ENCODE results near the gene GLG1. TPM values are rescaled to one million over a fixed set of nuclear protein-coding genes. Genes with fewer than 3 reads are reported as not detected.

Gene GLG1
- total and polyA plus RNA-seq, 5 experiments from 2014 or later, result 137 to 210 (median 192) TPM

DNA sequence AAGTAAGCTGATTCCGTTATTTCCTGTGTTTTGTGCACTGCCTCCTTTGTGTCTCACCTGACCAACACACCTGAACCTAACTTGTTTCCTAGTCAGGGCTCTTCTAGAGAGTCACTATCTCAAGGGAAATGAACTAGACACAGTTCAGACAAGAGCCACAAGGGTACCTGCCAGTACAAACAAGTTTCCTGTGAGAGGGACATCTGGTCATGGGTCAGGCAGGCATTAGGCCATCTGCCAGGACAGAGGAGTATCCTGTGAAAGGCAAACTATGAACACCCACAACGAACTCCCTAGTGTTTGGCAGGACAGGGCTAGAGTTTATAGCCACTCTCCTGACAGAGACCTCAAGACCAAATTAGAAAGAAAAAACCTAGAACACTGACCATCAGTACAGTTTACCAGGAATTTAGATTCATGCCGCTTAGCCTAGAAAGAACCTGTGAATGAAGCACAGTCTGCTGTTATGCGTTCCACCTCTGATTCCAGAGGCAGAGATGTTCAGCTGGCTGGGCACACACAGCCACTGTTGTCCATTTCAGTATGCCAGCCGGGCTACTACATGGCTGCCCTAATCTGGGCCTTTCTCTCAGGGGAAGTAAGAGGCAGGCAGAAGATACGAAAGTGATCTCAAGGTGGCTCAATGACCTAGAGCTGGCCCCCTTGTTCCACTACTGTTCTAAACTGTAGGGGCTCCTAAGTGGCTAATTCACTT, 20.7 kb upstream of the GLG1 start:
- Mint-ChIP-seq H3K27me3 (no peaks in the 10 kb centered on the region), H3K36me3 (peaks cover 0 to 97% (median 8%) of the 10 kb centered on the region in 3 donors), H3K4me1 (peaks cover 4 to 14% (median 6%) of the 10 kb centered on the region in 4 donors), H3K4me3 (no peak overlapping the region), H3K9me3 (no peaks in the 10 kb centered on the region), H3K27ac (peak overlapping the region in 8 of 10 donors; percentile 3 to 86 (median 40))
- DNase-seq (no peak), ATAC-seq (no peak)
- POLR2A ChIA-PET, result no interaction called here

- Mint-ChIP-seq H3K4me1 (peaks cover 4 to 14% (median 6%) of the 10 kb centered on the region in 4 donors), H3K9me3 (no peaks in the 10 kb centered on the region), H3K36me3 (peaks cover 0 to 98% (median 7%) of the 10 kb centered on the region in 3 donors), H3K27ac (peak overlapping the region in 7 of 10 donors; percentile 3 to 79 (median 27)), H3K4me3 (no peak overlapping the region), H3K27me3 (no peaks in the 10 kb centered on the region)
- POLR2A ChIA-PET, result no interaction called here
- no peak for DNase-seq
- ATAC-seq, result no peak
These were observed 20.0 kb upstream of the GLG1 start for GRCh38 chr16:74626741-74627416.

DNA sequence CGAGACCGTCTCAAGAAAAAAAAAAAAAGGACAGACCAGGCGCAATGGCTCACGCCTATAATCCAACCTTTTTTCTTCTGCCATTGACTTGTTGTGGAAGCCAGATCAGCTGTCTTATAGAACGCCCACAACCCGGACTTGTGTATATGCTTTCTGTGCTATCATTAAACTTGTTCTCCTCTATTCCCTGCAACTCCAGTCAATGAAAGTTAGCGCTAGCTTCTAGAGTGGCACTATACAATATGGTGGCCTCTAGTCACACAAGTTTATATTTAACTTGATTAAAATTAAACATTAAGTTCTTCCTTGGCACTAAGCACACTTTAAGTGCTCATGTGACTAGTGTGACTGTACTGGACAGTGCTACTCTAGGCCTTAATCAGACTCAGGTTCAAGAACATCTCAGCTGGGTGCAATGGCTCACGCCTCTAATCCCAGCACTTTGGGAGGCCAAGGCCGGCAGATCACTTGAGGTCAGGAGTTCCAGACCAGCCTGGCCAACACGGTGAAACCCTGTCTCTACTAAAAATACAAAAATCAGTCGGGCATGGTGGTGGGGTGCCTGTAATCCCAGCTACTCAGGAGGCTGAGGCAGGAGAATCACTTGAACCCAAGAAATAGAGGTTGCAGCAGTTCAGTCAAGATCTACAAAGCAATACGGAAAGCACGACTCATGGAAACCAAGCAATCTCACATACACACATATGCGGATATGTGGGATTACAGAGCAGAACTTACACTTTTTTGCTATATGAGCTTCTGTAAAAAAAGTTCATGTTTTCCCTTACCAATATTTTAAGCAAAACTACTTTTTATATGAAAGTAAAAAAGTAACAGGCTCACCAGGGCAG, 18.8 kb upstream of the GLG1 start:
- POLR2A ChIA-PET, result no interaction called here
- Mint-ChIP-seq H3K36me3 (peaks cover 0 to 100% (median 10%) of the 10 kb centered on the region in 3 donors), H3K9me3 (no peaks in the 10 kb centered on the region), H3K4me1 (peaks cover 4 to 14% (median 6%) of the 10 kb centered on the region in 4 donors), H3K27me3 (no peaks in the 10 kb centered on the region), H3K4me3 (no peak overlapping the region), H3K27ac (peak overlapping the region in 6 of 10 donors; percentile 3 to 50 (median 20))
- ATAC-seq (no peak), DNase-seq (no peak)

DNA sequence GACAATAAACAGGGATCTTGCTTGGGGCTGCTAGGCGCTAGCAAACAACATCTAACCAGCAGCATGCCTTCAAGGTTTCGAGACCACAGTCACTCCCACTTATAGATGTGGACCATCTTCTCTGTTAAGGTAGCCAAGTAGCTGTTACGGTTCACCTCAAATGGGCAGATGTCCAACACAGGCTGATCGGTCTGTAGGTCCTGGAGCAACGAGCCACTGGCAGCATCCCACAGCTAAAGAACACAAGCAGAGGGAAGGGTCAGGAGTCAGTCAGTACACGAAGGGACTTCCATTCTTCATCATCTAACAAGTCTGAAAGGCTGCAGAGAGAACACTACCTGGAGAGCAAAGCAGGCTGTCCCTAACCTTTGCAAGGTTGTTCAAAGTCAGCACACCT, 16.9 kb upstream of the GLG1 start:
- no peaks in the 10 kb centered on the region for H3K27me3 Mint-ChIP-seq
- no peak overlapping the region for H3K4me3 Mint-ChIP-seq
- peaks cover 4 to 14% (median 6%) of the 10 kb centered on the region in 4 donors for H3K4me1 Mint-ChIP-seq
- peak overlapping the region in 5 of 10 donors; percentile 7 to 78 (median 43) for H3K27ac Mint-ChIP-seq
- no peak for ATAC-seq
- POLR2A ChIA-PET, result no interaction called here
- peaks cover 0 to 93% (median 7%) of the 10 kb centered on the region in 3 donors for H3K36me3 Mint-ChIP-seq
- no peaks in the 10 kb centered on the region for H3K9me3 Mint-ChIP-seq
- no peak for DNase-seq

DNA sequence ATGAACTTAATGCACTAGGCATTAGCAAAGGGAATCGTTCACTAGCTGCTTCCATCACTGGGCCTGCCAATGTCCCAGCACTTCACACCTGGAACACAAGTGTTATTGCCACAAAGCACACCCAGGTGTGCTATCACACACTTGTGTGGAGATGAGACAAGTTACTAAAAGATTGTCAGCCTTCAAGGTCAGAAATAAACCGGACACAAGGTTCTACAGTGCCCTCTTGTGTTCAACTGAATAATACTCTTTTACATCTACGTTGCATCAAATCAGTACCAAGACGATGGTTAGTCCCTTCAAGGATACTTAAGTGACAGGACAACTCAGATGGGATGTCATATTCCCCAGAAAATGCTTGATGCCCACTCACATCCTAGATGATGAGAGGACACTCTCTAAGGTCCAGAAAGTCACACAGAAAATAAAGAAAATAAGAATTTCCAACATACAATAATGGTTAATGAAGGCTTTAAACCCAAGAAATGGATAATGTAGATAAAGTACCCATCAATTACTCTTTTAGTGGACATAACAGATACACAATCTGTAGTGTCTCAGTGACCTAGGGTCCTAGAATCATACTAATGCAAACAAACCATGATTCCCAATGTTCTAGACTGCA, 16.4 kb upstream of the GLG1 start:
- H3K9me3 Mint-ChIP-seq, result no peaks in the 10 kb centered on the region
- H3K4me3 Mint-ChIP-seq, result no peak overlapping the region
- peak; percentile 49 to 53 for ATAC-seq
- no peaks in the 10 kb centered on the region for H3K27me3 Mint-ChIP-seq
- H3K27ac Mint-ChIP-seq, result peak overlapping the region in 5 of 10 donors; percentile 33 to 84 (median 69)
- POLR2A ChIA-PET, result interaction anchor here (1.1 to 1.3 kb wide), 2 partner anchors 17 to 43 kb away, joined by 3 to 5 read pairs; partner anchors contain the start of genes GLG1 and RFWD3
- peaks cover 4 to 14% (median 6%) of the 10 kb centered on the region in 4 donors for H3K4me1 Mint-ChIP-seq
- H3K36me3 Mint-ChIP-seq, result peaks cover 0 to 89% (median 7%) of the 10 kb centered on the region in 3 donors
- peak in 4 of 10 donors; percentile 19 to 59 (median 54) for DNase-seq

- H3K9me3 Mint-ChIP-seq, result no peaks in the 10 kb centered on the region
- H3K4me1 Mint-ChIP-seq, result peaks cover 7 to 13% (median 11%) of the 10 kb centered on the region in 4 donors
- H3K27ac Mint-ChIP-seq, result peak overlapping the region in 1 of 10 donors; percentile 2
- DNase-seq (no peak), ATAC-seq (no peak)
- no peaks in the 10 kb centered on the region for H3K27me3 Mint-ChIP-seq
- peaks cover 0 to 83% (median 7%) of the 10 kb centered on the region in 3 donors for H3K36me3 Mint-ChIP-seq
- no peak overlapping the region for H3K4me3 Mint-ChIP-seq
- POLR2A ChIA-PET, result interaction anchor here (1.3 kb wide), 1 partner anchor 15 kb away, joined by 3 read pairs; the partner anchor contains the start of gene GLG1
These were observed 15.1 kb upstream of the GLG1 start for GRCh38 chr16:74622005-74622404.

DNA sequence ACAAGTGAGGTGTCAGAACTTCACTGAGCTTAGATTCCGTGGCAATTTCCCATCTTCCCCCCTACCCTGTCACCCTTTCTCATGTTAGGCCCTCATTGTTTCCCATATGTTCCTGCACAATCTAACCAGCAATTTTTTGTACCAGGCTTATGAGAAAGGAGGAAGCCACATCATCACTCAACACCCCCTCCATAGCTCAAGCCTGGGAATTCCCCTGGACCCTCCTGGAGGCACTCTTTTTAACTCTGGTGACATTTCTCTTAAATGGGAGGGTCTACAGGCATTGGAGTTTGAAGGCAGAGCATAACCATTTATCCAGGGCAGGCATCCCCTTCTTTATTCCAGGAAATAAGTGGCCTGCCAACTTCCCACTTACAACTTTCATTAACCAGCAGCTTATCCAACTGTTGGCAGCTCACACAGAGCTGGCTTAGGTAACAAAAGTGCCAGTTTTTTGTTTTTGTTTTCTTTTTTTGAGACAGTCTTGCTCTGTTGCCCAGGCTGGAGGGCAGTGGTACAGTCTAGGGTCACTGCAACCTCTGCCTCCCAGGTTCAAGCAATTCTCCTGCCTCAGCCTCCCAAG, 10.4 kb upstream of the GLG1 start:
- ATAC-seq, result no peak
- Mint-ChIP-seq H3K27me3 (no peaks in the 10 kb centered on the region), H3K36me3 (peaks cover 0 to 43% (median 4%) of the 10 kb centered on the region in 3 donors), H3K9me3 (no peaks in the 10 kb centered on the region), H3K27ac (peak overlapping the region in 8 of 10 donors; percentile 2 to 78 (median 56)), H3K4me3 (no peak overlapping the region), H3K4me1 (peaks cover 3 to 8% (median 6%) of the 10 kb centered on the region in 4 donors)
- DNase-seq, result no peak
- POLR2A ChIA-PET, result interaction anchor here (0.6 to 1.5 kb wide), 4 partner anchors 9 to 122 kb away, joined by 3 to 8 read pairs (median 3); partner anchors contain the start of gene GLG1

DNA sequence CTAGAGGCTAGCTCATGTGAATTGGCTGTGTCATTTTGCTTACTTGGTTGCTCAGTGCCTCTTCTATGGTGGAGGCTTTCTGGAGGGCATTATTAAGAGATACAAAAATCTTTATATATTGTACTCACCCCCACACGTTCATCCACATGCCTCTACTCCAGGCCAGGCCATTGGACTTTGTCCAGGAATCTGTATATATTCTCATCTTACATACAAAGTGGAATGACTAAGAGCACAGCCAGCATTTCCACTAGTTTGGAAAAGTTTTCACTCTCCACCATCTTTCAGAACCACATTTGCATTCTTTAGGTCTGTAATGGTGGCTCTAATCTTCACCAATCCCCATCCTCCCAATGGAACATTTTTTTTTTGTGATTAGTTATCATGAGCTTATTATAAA, 4.8 kb upstream of the GLG1 start:
- Mint-ChIP-seq H3K4me3 (no peak overlapping the region), H3K9me3 (no peaks in the 10 kb centered on the region), H3K27ac (peak overlapping the region in 1 of 10 donors; percentile 31), H3K27me3 (no peaks in the 10 kb centered on the region), H3K36me3 (peaks cover 0 to 7% (median 0%) of the 10 kb centered on the region in 3 donors), H3K4me1 (peaks cover 12 to 31% (median 24%) of the 10 kb centered on the region in 4 donors)
- no peak for ATAC-seq
- DNase-seq, result no peak
- POLR2A ChIA-PET, result interaction anchor here (0.9 kb wide), 1 partner anchor 10 kb away, joined by 4 read pairs; no protein-coding TSS in a partner anchor

GRCh38 chr16:74608944-74609343, 2.0 kb upstream of the GLG1 start:
- POLR2A ChIA-PET, result interaction anchor here (0.7 to 3.2 kb wide), 3 partner anchors 11 to 58 kb away, joined by 3 to 20 read pairs (median 3); partner anchors contain the start of gene RFWD3
- peak overlapping the region; percentile 49 to 98 (median 90) for H3K27ac Mint-ChIP-seq
- H3K27me3 Mint-ChIP-seq, result no peaks in the 10 kb centered on the region
- H3K4me1 Mint-ChIP-seq, result peaks cover 23 to 51% (median 48%) of the 10 kb centered on the region in 4 donors
- H3K36me3 Mint-ChIP-seq, result peaks cover 0 to 6% (median 0%) of the 10 kb centered on the region in 3 donors
- ATAC-seq, result peak; percentile 45 to 46
- peak in 9 of 10 donors; percentile 33 to 78 (median 74) for DNase-seq
- H3K4me3 Mint-ChIP-seq, result peak overlapping the region; percentile 33 to 83 (median 73)
- no peaks in the 10 kb centered on the region for H3K9me3 Mint-ChIP-seq

DNA sequence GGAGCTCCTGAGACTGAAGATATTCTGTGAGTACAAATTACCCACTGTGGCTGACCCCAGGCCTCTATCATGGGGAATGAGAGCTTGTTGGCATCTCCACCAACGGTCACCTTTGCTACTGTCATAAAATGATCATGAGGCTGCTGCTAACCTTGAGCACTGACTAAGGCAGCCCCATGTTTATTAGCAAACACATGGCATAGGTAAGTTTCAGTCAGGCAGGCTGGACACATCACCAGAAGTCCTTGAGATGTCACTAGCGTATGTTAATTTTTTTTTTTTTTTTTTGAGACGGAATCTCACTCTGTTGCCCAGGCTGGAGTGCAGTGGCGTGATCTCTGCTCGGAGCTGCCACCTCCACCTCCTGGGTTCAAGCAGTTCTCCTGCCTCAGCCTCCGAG, 1.5 kb upstream of the GLG1 start:
- Mint-ChIP-seq H3K27me3 (no peaks in the 10 kb centered on the region), H3K36me3 (peaks cover 0 to 6% (median 0%) of the 10 kb centered on the region in 3 donors), H3K4me3 (peak overlapping the region; percentile 28 to 98 (median 82)), H3K4me1 (peaks cover 26 to 56% (median 53%) of the 10 kb centered on the region in 4 donors), H3K27ac (peak overlapping the region; percentile 49 to 98 (median 92)), H3K9me3 (no peaks in the 10 kb centered on the region)
- DNase-seq (no peak), ATAC-seq (no peak)
- POLR2A ChIA-PET, result interaction anchor here (0.6 to 3.2 kb wide), 6 partner anchors 9 to 59 kb away, joined by 3 to 20 read pairs (median 3); partner anchors contain the start of gene RFWD3

DNA sequence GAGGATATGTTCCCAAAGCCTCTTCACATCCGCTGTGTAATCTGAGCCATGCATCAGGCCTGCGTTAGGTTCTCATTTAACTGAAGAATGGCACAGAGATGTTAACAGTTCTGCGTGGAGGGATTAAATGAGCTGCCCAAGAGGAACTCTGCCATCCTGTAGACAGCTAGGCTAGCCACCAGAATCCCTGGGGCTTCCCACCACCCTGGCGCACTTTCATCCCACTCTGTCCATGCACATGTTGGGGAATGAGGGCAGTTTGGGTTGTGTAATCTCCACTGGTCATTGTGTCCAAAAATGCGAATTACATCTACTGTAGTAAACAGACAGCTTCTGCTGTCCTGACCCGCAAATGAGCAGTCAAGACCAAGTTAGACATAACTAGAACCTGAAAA, 1.0 kb upstream of the GLG1 start:
- H3K36me3 Mint-ChIP-seq, result peaks cover 0 to 6% (median 0%) of the 10 kb centered on the region in 3 donors
- POLR2A ChIA-PET, result interaction anchor here (0.6 to 3.2 kb wide), 7 partner anchors 8 to 1041 kb away, joined by 3 to 20 read pairs (median 5); partner anchors contain the start of gene RFWD3
- peak overlapping the region; percentile 82 to 98 (median 92) for H3K27ac Mint-ChIP-seq
- DNase-seq (no peak), ATAC-seq (no peak)
- peak overlapping the region; percentile 26 to 99 (median 90) for H3K4me3 Mint-ChIP-seq
- H3K27me3 Mint-ChIP-seq, result no peaks in the 10 kb centered on the region
- H3K4me1 Mint-ChIP-seq, result peaks cover 26 to 60% (median 57%) of the 10 kb centered on the region in 4 donors
- H3K9me3 Mint-ChIP-seq, result no peaks in the 10 kb centered on the region

All from naive thymus-derived CD8-positive, alpha-beta T cell (primary cell).